K562 (cell line): ENCODE data around the gene DOK7. TPM values are rescaled to one million over a fixed set of nuclear protein-coding genes. Genes with fewer than 3 reads are reported as not detected.

Experiments used
- ATAC-seq: fragments of 200-7000 bp; cut with Tn5 transposase; 3 replicates; pipeline ENCODE4 v1.9.1; 2020; ENCODE audit warnings: moderate library complexity
- BruUV-seq: library from RNA; stranded (reverse); fragments of 400-500 nt; replicated peaks from 2 replicates; lab custom pipeline; 2021; lab: Mats Ljungman, UMichigan
- CTCF ChIA-PET: fragments of 300-600 bp; formaldehyde crosslinking; extraction: SDS; loops from one replicate; lab custom pipeline; 2021; ENCODE audit warnings: low intra/inter-chr PET ratio; lab: Yijun Ruan, JAX
- POLR2A ChIA-PET: fragments of 300-600, 350-650 bp; sonication (Branson Sonifier 250); formaldehyde crosslinking; extraction: SDS; loops from one replicate; lab custom pipeline; 2021; ENCODE audit warnings: antibody characterized with exemption, inconsistent platforms; lab: Yijun Ruan, JAX
- DNase-seq, 4 experiments: peaks; one replicate each; pipeline versions ENCODE4 v3.0.0 to v3.0.0-alpha.2; 2011 to 2018; ENCODE audit warnings: low spot score in 3 of 4, mixed read lengths in 3 of 4; ENCODE audit errors: extremely low read depth in 1 of 4
- FAIRE-seq: peaks from 2 replicates; lab custom pipeline; 2011; peaks lifted over from hg19 to GRCh38; lab: Jason Lieb, UNC
- H2AFZ ChIP-seq: 2 replicates; pipeline ENCODE4 v1.6.0; 2011; ENCODE audit warnings: low read depth, low read length, control low read depth, inconsistent platforms
- H3K27ac ChIP-seq: fragments of 200-600 bp; 3 replicates; pipeline ENCODE4 v1.8.0; 2011; ENCODE audit warnings: low read depth, mild to moderate bottlenecking, control low read depth, inconsistent platforms, low read length, moderate library complexity, mixed read lengths; ENCODE audit errors: extremely low read depth
- H3K27me3 ChIP-seq, 2 experiments: fragments of 300-600 bp in 1 of 2; 2 replicates in 1 of 2; 3 replicates in 1 of 2; pipeline versions ENCODE4 v1.6.0 to v1.8.0; 2011; ENCODE audit warnings: inconsistent platforms in 2 of 2, low read length in 2 of 2, mild to moderate bottlenecking in 1 of 2, mixed read lengths in 1 of 2, moderate library complexity in 1 of 2; ENCODE audit not compliant: control insufficient read depth in 2 of 2, insufficient read depth in 2 of 2
- H3K36me3 ChIP-seq: fragments of 300-600 bp; 3 replicates; pipeline ENCODE4 v1.8.0; 2011; ENCODE audit warnings: mild to moderate bottlenecking, low read length, inconsistent platforms; ENCODE audit not compliant: control insufficient read depth, insufficient read depth
- H3K4me1 ChIP-seq, 2 experiments: fragments of 200-600 bp in 1 of 2; replicated peaks in 1 of 2; 2 replicates in 1 of 2; 3 replicates in 1 of 2; pipeline versions ENCODE4 v1.5.1 to v1.8.0; 2011; ENCODE audit warnings: inconsistent platforms in 2 of 2, low read length in 2 of 2, mild to moderate bottlenecking in 1 of 2, mixed read lengths in 1 of 2, moderate library complexity in 1 of 2; ENCODE audit not compliant: control insufficient read depth in 2 of 2, insufficient read depth in 2 of 2
- H3K4me2 ChIP-seq: 2 replicates; pipeline ENCODE4 v1.6.1; 2011; ENCODE audit warnings: low read length, control low read depth, inconsistent platforms, mixed read lengths; ENCODE audit not compliant: insufficient read depth
- H3K4me3 ChIP-seq: fragments of 200-600 bp; sonication (generic), shearing (Covaris generic); 2 replicates; pipeline ENCODE4 v1.5.1; 2016; ENCODE audit warnings: control low read depth, inconsistent platforms
- H3K79me2 ChIP-seq: fragments of 200-600 bp; 3 replicates; pipeline ENCODE4 v1.8.0; 2011; ENCODE audit warnings: low read length, inconsistent platforms; ENCODE audit not compliant: control insufficient read depth, insufficient read depth
- H3K9ac ChIP-seq, 2 experiments: 2 replicates each; pipeline versions ENCODE4 v1.6.0 to v1.6.1; 2011; ENCODE audit warnings: low read depth in 2 of 2, low read length in 2 of 2, control low read depth in 1 of 2, inconsistent platforms in 1 of 2, mild to moderate bottlenecking in 1 of 2, mixed read lengths in 1 of 2; ENCODE audit not compliant: insufficient read depth in 1 of 2
- H3K9me1 ChIP-seq: one replicate; pipeline ENCODE4 v1.6.0; 2011; ENCODE audit warnings: inconsistent platforms, mild to moderate bottlenecking, low read length, moderate library complexity; ENCODE audit not compliant: control insufficient read depth, insufficient read depth
- H3K9me3 ChIP-seq: replicated peaks from 2 replicates; pipeline ENCODE4 v1.5.1; 2011; ENCODE audit warnings: low read depth, low read length, inconsistent platforms; ENCODE audit not compliant: control insufficient read depth, insufficient read depth
- H4K20me1 ChIP-seq: replicated peaks from 2 replicates; pipeline ENCODE4 v1.6.1; 2011; ENCODE audit warnings: low read length, inconsistent platforms, mixed read lengths; ENCODE audit not compliant: control insufficient read depth, insufficient read depth
- RAD51 ChIP-seq: fragments of 450-650 bp; IDR thresholded peaks from 2 replicates; pipeline ENCODE4 v1.7.1; 2016; ENCODE audit warnings: low read depth, mild to moderate bottlenecking, borderline replicate concordance
- SAFB2 ChIP-seq: fragments of 200-400 bp; formaldehyde crosslinking; IDR thresholded peaks from 2 replicates; pipeline ENCODE4 v1.6.1; 2018; ENCODE audit warnings: borderline replicate concordance, low read length, low read depth, moderate library complexity; ENCODE audit not compliant: severe bottlenecking
- WGBS: fragments of 100-300 bp; shearing (Covaris generic); methylation state at CpG from one replicate; pipeline ENCODE4 v1.1.6; 2016; ENCODE audit warnings: low coverage, mixed read lengths; ENCODE audit not compliant: insufficient coverage; ENCODE audit errors: missing lambda C conversion rate; 5-methylcytosine and 5-hydroxymethylcytosine counted together
- in situ Hi-C: fragments of 300-500 bp; cut with MboI; formaldehyde crosslinking; loops from 4 replicates; pipeline ENCODE4 v1.15.0; 2018; ENCODE audit warnings: inconsistent platforms, mixed read lengths
- intact Hi-C: fragments of 100-400 bp; cut with micrococcal nuclease; formaldehyde crosslinking; loops from 2 replicates; pipeline ENCODE4 v1.14.2; 2022
- polyA plus RNA-seq, 8 experiments: library from polyadenylated mRNA; depleted of rRNA in 4 of 8; stranded (reverse) in 5 of 8; unstranded in 3 of 8; fragments of >200 nt; fragmentation: Nextera tagmentation in 2 of 8; fragmentation: Illumina TruSeq in 1 of 8; extraction: Ambion mirVana in 2 of 8; extraction: Trizol in 1 of 8; gene quantifications; 2 replicates each; pipeline versions ENCODE4 v1.2.1 to v1.2.3, GENCODE V29; 2011 to 2014; ENCODE audit warnings: inconsistent platforms in 1 of 8, missing spikeins in 1 of 8
- total RNA-seq, 7 experiments: library from RNA; depleted of rRNA in 6 of 7; stranded (reverse); fragments of >200 nt in 6 of 7; fragmentation: Illumina TruSeq in 2 of 7; extraction: Trizol in 2 of 7; gene quantifications; 2 replicates each; pipeline versions ENCODE4 v1.2.1 to v1.2.3, GENCODE V29; 2011 to 2021; ENCODE audit warnings: low replicate concordance in 1 of 7
- TF ChIP-seq, protein P1 (sequence below), 2 experiments: IDR thresholded peaks; 2 replicates each; pipeline ENCODE4 v1.6.1; 2011; ENCODE audit warnings: borderline replicate concordance in 1 of 2, control low read depth in 1 of 2, low read depth in 1 of 2, low read length in 1 of 2, mild to moderate bottlenecking in 1 of 2, mixed read lengths in 1 of 2, moderate library complexity in 1 of 2; ENCODE audit not compliant: insufficient read depth in 1 of 2, insufficient read length in 1 of 2, poor library complexity in 1 of 2, severe bottlenecking in 1 of 2; ENCODE audit errors: extremely low read depth in 1 of 2

The DOK7 gene
- total and polyA plus RNA-seq, 9 of the 15 experiments (the other 6 are each of a cell fraction or from before 2014, with no cell fraction given), result not detected

GRCh38 chr4:3501126-3501824 is 38.2 kb downstream of the DOK7 start:
- Histone ChIP-seq H3K36me3 (peaks cover 21% of the 10 kb centered on the region; the same call in 1 of the 3 replicates), H2AFZ (no peak overlapping the region), H3K9me3 (no peaks in the 10 kb centered on the region), H3K9ac (no peak overlapping the region; a peak in 1 of 4 replicates), H3K4me1 (peaks cover 0 to 49% of the 10 kb centered on the region in 2 experiments; a peak in 2 of 5 replicates), H3K27ac (no peak overlapping the region), H3K4me3 (no peak overlapping the region), H3K79me2 (no peaks in the 10 kb centered on the region), H3K4me2 (no peak overlapping the region), H3K9me1 (no peaks in the 10 kb centered on the region), H4K20me1 (peaks cover 11% of the 10 kb centered on the region; the same call in 1 of the 2 replicates), H3K27me3 (0 out of 5 replicates have a peak, but pooled peaks cover 0 to 4% of the 10 kb centered on the region in 2 experiments)
- WGBS, result 96% methylated on average over 10 of the region's 24 CpGs
- BruUV-seq, result no TSS peak
- CTCF ChIA-PET, result no interaction called here
- DNase-seq (no peak), FAIRE-seq (no peak), ATAC-seq (no peak)
- POLR2A ChIA-PET, result interaction anchor here (0.6 kb wide), 1 partner anchor 256 kb away, joined by 3 read pairs; no protein-coding TSS in a partner anchor
- intact Hi-C loops (no loop called here), in situ Hi-C loops (no loop called here)
- TF ChIP-seq RAD51, result no peak
- TF ChIP-seq SAFB2, result no peak
- TF ChIP-seq, protein P1, sequence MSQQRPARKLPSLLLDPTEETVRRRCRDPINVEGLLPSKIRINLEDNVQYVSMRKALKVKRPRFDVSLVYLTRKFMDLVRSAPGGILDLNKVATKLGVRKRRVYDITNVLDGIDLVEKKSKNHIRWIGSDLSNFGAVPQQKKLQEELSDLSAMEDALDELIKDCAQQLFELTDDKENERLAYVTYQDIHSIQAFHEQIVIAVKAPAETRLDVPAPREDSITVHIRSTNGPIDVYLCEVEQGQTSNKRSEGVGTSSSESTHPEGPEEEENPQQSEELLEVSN (IDR thresholded peaks at IDR 0.05; ENCODE audit: borderline replicate concordance in 1 of 2, extremely low read depth in 1 of 2, insufficient read depth in 1 of 2, insufficient read length in 1 of 2, low read depth in 1 of 2, low read length in 1 of 2, poor library complexity in 1 of 2, severe bottlenecking in 1 of 2), result no peak
